ENCODE results near the gene GFM1. TPM values are rescaled to one million over a fixed set of nuclear protein-coding genes. Genes with fewer than 3 reads are reported as not detected.

GFM1 gene
- total and polyA plus RNA-seq, 2 of the 13 experiments (the other 11 are each of a cell fraction or from before 2014, with no cell fraction given), result 10.5 to 59.0 TPM

GRCh38 chr3:158644345-158644908 is at the start of gene GFM1 (continued):
- no peak for TF ChIP-seq HMGXB3 (CRISPR knock-in tag; IDR thresholded peaks at IDR 0.05; ENCODE audit: borderline replicate concordance)
- no peak for TF ChIP-seq E2F5 (CRISPR knock-in tag; conservative IDR thresholded peaks at IDR 0.05)
- TF ChIP-seq KMT2A (CRISPR knock-in tag; IDR thresholded peaks at IDR 0.05), result peak; percentile 98
- peak; percentile 53; the same call in 1 of the 2 replicates for TF ChIP-seq ZBTB38 (CRISPR knock-in tag; IDR thresholded peaks at IDR 0.05)
- TF ChIP-seq ZBTB42 (CRISPR knock-in tag; IDR thresholded peaks at IDR 0.05), result no peak
- TF ChIP-seq ETS1 (CRISPR knock-in tag; IDR thresholded peaks at IDR 0.05), result no peak
- TF ChIP-seq ZNF18 (CRISPR knock-in tag; IDR thresholded peaks at IDR 0.05; ENCODE audit: insufficient replicate concordance), result peak; percentile 73
- no peak for TF ChIP-seq U2AF2 (IDR thresholded peaks at IDR 0.05; ENCODE audit: low read depth, low read length)
- TF ChIP-seq YY1 (IDR thresholded peaks at IDR 0.05; ENCODE audit: insufficient read depth, insufficient replicate concordance, low read depth, low read length), result peak; percentile 64
- TF ChIP-seq KAT2B (IDR thresholded peaks at IDR 0.05; ENCODE audit: borderline replicate concordance, low read depth, low read length), result no peak
- TF ChIP-seq KLF12 (CRISPR knock-in tag; IDR thresholded peaks at IDR 0.05; ENCODE audit: borderline replicate concordance), result 0 out of 2 replicates have a peak, but pooled peaks have one; percentile 58
- TF ChIP-seq ELF1 (CRISPR knock-in tag; IDR thresholded peaks at IDR 0.05), result peak; percentile 96
- no peak for TF ChIP-seq ZBTB14 (CRISPR knock-in tag; IDR thresholded peaks at IDR 0.05)
- no peak for TF ChIP-seq ZNF510 (CRISPR knock-in tag; IDR thresholded peaks at IDR 0.05; ENCODE audit: low read depth)
- TF ChIP-seq RARA (CRISPR knock-in tag; IDR thresholded peaks at IDR 0.05), result peak; percentile 68
- peak; percentile 78 for TF ChIP-seq MYNN (CRISPR knock-in tag; IDR thresholded peaks at IDR 0.05; ENCODE audit: low read depth)
- TF ChIP-seq PRPF4 (IDR thresholded peaks at IDR 0.05; ENCODE audit: low read depth, low read length, poor library complexity, severe bottlenecking), result no peak
- TF ChIP-seq SMYD3 (CRISPR knock-in tag; IDR thresholded peaks at IDR 0.05), result peak; percentile 81
